Lower lobe of right lung (tissue), 2 donors: ENCODE results near the gene PCCB. TPM values are rescaled to one million over a fixed set of nuclear protein-coding genes. Genes with fewer than 3 reads are reported as not detected.

Experiments
- ATAC-seq, 2 donors: fragments of 200-7000 bp; cut with Tn5 transposase; one replicate each; pipeline ENCODE4 v1.9.1; 2020 to 2022; ENCODE audit warnings: mild to moderate bottlenecking in 2 of 2, moderate library complexity in 2 of 2
- DNase-seq: peaks from one replicate; pipeline ENCODE4 v3.0.0-alpha.2; 2020
- H3K27ac ChIP-seq: fragments of 200-600 bp; one replicate; pipeline ENCODE4 v1.8.0; 2022
- H3K27me3 ChIP-seq: fragments of 200-600 bp; one replicate; pipeline ENCODE4 v1.8.0; 2022; ENCODE audit warnings: low read depth
- H3K36me3 ChIP-seq: fragments of 200-600 bp; one replicate; pipeline ENCODE4 v1.8.0; 2022; ENCODE audit warnings: mild to moderate bottlenecking
- H3K4me1 ChIP-seq: fragments of 200-600 bp; one replicate; pipeline ENCODE4 v1.8.0; 2022
- H3K4me3 ChIP-seq: fragments of 200-600 bp; one replicate; pipeline ENCODE4 v1.8.0; 2022; ENCODE audit warnings: mild to moderate bottlenecking
- H3K9me3 ChIP-seq: fragments of 200-600 bp; one replicate; pipeline ENCODE4 v1.8.0; 2022
- CTCF ChIP-seq: fragments of 200-600 bp; IDR thresholded peaks from one replicate; pipeline ENCODE4 v1.8.0; 2022; ENCODE audit warnings: antibody characterized with exemption, mild to moderate bottlenecking
- intact Hi-C: fragments of 100-400 bp; cut with DNase I; formaldehyde crosslinking; loops from one replicate; pipeline ENCODE4 v1.11.0; 2022
- total RNA-seq: library from RNA; stranded (reverse); fragmentation: NEBNext Ultra II Directional; extraction: Animal tissue kit (Norgen Biotek cat#: 25700); gene quantifications from one replicate; pipeline ENCODE4 v1.2.1, GENCODE V29; 2021
- donor health status: DM: no; HTN: yes; CAD: no; lungs with severe emphysema.

Gene PCCB
- total RNA-seq, 1 donor from 2014 or later: 28.8 TPM

GRCh38 chr3:136294176-136294575 lies 44.0 kb downstream of the PCCB start:
- intact Hi-C loops: no loop called here
- ATAC-seq (no peak), DNase-seq (no peak)

GRCh38 chr3:136296960-136297359 lies 46.8 kb downstream of the PCCB start:
- Histone ChIP-seq H3K36me3 (peaks cover 64% of the 10 kb centered on the region), H3K27me3 (no peaks in the 10 kb centered on the region), H3K4me3 (no peak overlapping the region), H3K4me1 (no peaks in the 10 kb centered on the region), H3K27ac (no peak overlapping the region), H3K9me3 (no peaks in the 10 kb centered on the region)
- no peak for ATAC-seq
- TF ChIP-seq CTCF: no peak
- DNase-seq: no peak
- intact Hi-C loops: no loop called here

More at GRCh38 chr3:136294176-136294575, 44.0 kb downstream of the PCCB start:
- TF ChIP-seq CTCF: no peak
- Histone ChIP-seq H3K36me3 (peaks cover 41% of the 10 kb centered on the region), H3K27me3 (no peaks in the 10 kb centered on the region), H3K4me1 (no peaks in the 10 kb centered on the region), H3K9me3 (no peaks in the 10 kb centered on the region), H3K4me3 (no peak overlapping the region), H3K27ac (no peak overlapping the region)

GRCh38 chr3:136297826-136298225 lies 47.7 kb downstream of the PCCB start:
- intact Hi-C loops: no loop called here
- Histone ChIP-seq H3K9me3 (no peaks in the 10 kb centered on the region), H3K36me3 (peaks cover 64% of the 10 kb centered on the region), H3K27me3 (no peaks in the 10 kb centered on the region), H3K4me3 (no peak overlapping the region), H3K4me1 (no peaks in the 10 kb centered on the region), H3K27ac (no peak overlapping the region)
- TF ChIP-seq CTCF: no peak
- DNase-seq: no peak
- no peak for ATAC-seq

GRCh38 chr3:136300444-136300843 lies 50.3 kb downstream of the PCCB start:
- Histone ChIP-seq H3K36me3 (peaks cover 43% of the 10 kb centered on the region), H3K4me3 (no peak overlapping the region), H3K4me1 (no peaks in the 10 kb centered on the region), H3K27ac (no peak overlapping the region), H3K27me3 (no peaks in the 10 kb centered on the region), H3K9me3 (no peaks in the 10 kb centered on the region)
- TF ChIP-seq CTCF: no peak
- DNase-seq (no peak), ATAC-seq (no peak)
- intact Hi-C loops: no loop called here

GRCh38 chr3:136305879-136306278 lies 55.7 kb downstream of the PCCB start:
- ATAC-seq: no peak

More at GRCh38 chr3:136305879-136306278, 55.7 kb downstream of the PCCB start:
- no peak for TF ChIP-seq CTCF
- H3K36me3 ChIP-seq: peaks cover 11% of the 10 kb centered on the region
- H3K27ac ChIP-seq: no peak overlapping the region
- intact Hi-C loops: no loop called here
- H3K4me3 ChIP-seq: no peak overlapping the region
- no peaks in the 10 kb centered on the region for H3K27me3 ChIP-seq
- DNase-seq: no peak
- H3K4me1 ChIP-seq: no peaks in the 10 kb centered on the region
- no peaks in the 10 kb centered on the region for H3K9me3 ChIP-seq
